ENCODE data around the gene CBX6. TPM values are rescaled to one million over a fixed set of nuclear protein-coding genes. Genes with fewer than 3 reads are reported as not detected.

The CBX6 gene
- total and polyA plus RNA-seq, 2 of the 8 experiments (the other 6 are each of a cell fraction or from before 2014, with no cell fraction given) = 10.6 to 27.5 TPM

- H3K79me1 ChIP-seq (ENCODE audit: low read depth, low read length) = no peaks in the 10 kb centered on the region
- H3K4ac ChIP-seq (replicated peaks; ENCODE audit: insufficient read length, low read depth, low read length) = no peak overlapping the region
- no peak for FAIRE-seq
- H3K23ac ChIP-seq (ENCODE audit: insufficient read length) = no peak overlapping the region
- no peak overlapping the region for H2BK20ac ChIP-seq (ENCODE audit: low read length)
- H3K9me3 ChIP-seq (ENCODE audit: insufficient read depth in 2 of 2, low read depth in 1 of 2, low read length in 1 of 2) = no peaks in the 10 kb centered on the region
- H2BK5ac ChIP-seq (ENCODE audit: low read depth, low read length) = no peak overlapping the region
- H4K91ac ChIP-seq (replicated peaks; ENCODE audit: insufficient read length, low read length) = no peak overlapping the region
- H3K23me2 ChIP-seq (ENCODE audit: low read depth, low read length) = 0 out of 2 replicates have a peak, but pooled peaks cover 2% of the 10 kb centered on the region
- H3K36me3 ChIP-seq (ENCODE audit: control insufficient read depth in 2 of 4, insufficient read depth in 4 of 4, low read length in 3 of 4) = no peaks in the 10 kb centered on the region
- H3K9ac ChIP-seq (replicated peaks in 1 of 4; ENCODE audit: extremely low read depth in 1 of 4, low read depth in 3 of 4, low read length in 3 of 4) = no peak overlapping the region
- ChIA-PET CTCF (ENCODE audit: partially characterized antibody) (interaction anchor here (1.0 to 2.5 kb wide), 5 partner anchors 9 to 257 kb away, joined by 3 to 11 read pairs (median 4); no protein-coding TSS in a partner anchor), POLR2A (ENCODE audit: partially characterized antibody) (no interaction called here)
- H4K20me1 ChIP-seq (replicated peaks in 1 of 2; ENCODE audit: control insufficient read depth in 1 of 2, insufficient read depth in 2 of 2, low read length in 2 of 2) = no peaks in the 10 kb centered on the region
- no peak overlapping the region for H3K14ac ChIP-seq (ENCODE audit: insufficient read length)
- H3K4me1 ChIP-seq (replicated peaks in 1 of 4; ENCODE audit: control insufficient read depth in 3 of 4, insufficient read depth in 4 of 4, low read length in 3 of 4) = peaks cover 3 to 14% (median 6%) of the 10 kb centered on the region in 4 experiments; a peak in 5 of 7 replicates
- H3K27me3 ChIP-seq (replicated peaks in 1 of 4; ENCODE audit: control insufficient read depth in 3 of 4, extremely low read depth in 1 of 4, insufficient read depth in 3 of 4, low read length in 3 of 4) = no peaks in the 10 kb centered on the region; a peak in 2 of 7 replicates
- no peak overlapping the region for H4K8ac ChIP-seq (ENCODE audit: extremely low read depth, insufficient read depth, low read length)
- H3K4me3 ChIP-seq (ENCODE audit: extremely low read depth in 1 of 4, insufficient read depth in 2 of 4, low read depth in 3 of 4, low read length in 4 of 4) = no peak overlapping the region
- no peaks in the 10 kb centered on the region for H3K79me2 ChIP-seq (ENCODE audit: control insufficient read depth in 1 of 2, insufficient read depth in 2 of 2, low read length in 2 of 2)
- no peak overlapping the region for H3K27ac ChIP-seq (ENCODE audit: low read depth, low read length)
- no peak overlapping the region for H2BK15ac ChIP-seq (ENCODE audit: low read length)
- no peak for DNase-seq (ENCODE audit: low read depth in 1 of 2, low spot score in 2 of 2)
- H2AK5ac ChIP-seq (ENCODE audit: low read depth, low read length) = no peak overlapping the region
- H3K56ac ChIP-seq (replicated peaks; ENCODE audit: insufficient read length, low read depth, low read length) = no peak overlapping the region
- no peak for TF ChIP-seq E2F6 (IDR thresholded peaks at IDR 0.05)
- no peak for TF ChIP-seq RFX5 (IDR thresholded peaks at IDR 0.05; ENCODE audit: borderline replicate concordance, low read depth, low read length)
- TF ChIP-seq KDM4A (IDR thresholded peaks at IDR 0.05; ENCODE audit: low read depth, low read length, severe bottlenecking) = no peak
- no peak overlapping the region for H3K4me2 ChIP-seq (ENCODE audit: insufficient read depth in 1 of 2, low read depth in 2 of 2, low read length in 2 of 2)
- no peak overlapping the region for H2BK12ac ChIP-seq (ENCODE audit: low read depth, low read length)
- no peak overlapping the region for H4K5ac ChIP-seq (ENCODE audit: insufficient read length, low read depth, low read length)
- H2AFZ ChIP-seq (ENCODE audit: low read length) = no peak overlapping the region
- WGBS, 2 experiments (ENCODE audit: extremely low coverage in 1 of 2, insufficient coverage in 1 of 2, insufficient read length in 1 of 2, insufficient replicate concordance in 2 of 2, low coverage in 1 of 2, low lambda C conversion rate in 2 of 2, missing lambda C conversion rate in 1 of 2) = 90% methylated on average over 4 of the region's 4 CpGs; no CpG with 5 or more reads in 1 of the 2 experiments
- H3K18ac ChIP-seq (ENCODE audit: extremely low read depth, low read length) = no peak overlapping the region
- no peak overlapping the region for H2BK120ac ChIP-seq (replicated peaks; ENCODE audit: low read depth, low read length)
Measured at GRCh38 chr22:38878001-38878400, 6.0 kb upstream of the CBX6 start.
